GM13977 (cell line): ENCODE results near the gene TSHZ2.
"Not testable (repeated sequence)": the region's sequence is repeated elsewhere in the genome, so short reads cannot be mapped to it uniquely, and the experiment has no call there.

ENCODE experiments used
- DNase-seq: peaks from one replicate; pipeline ENCODE4 v3.0.0; 2012; ENCODE audit warnings: low spot score
- CTCF ChIP-seq: IDR thresholded peaks from 2 replicates; pipeline ENCODE4 v1.5.1; 2012; ENCODE audit warnings: mild to moderate bottlenecking, control low read depth; ENCODE audit not compliant: insufficient read depth; ENCODE audit errors: extremely low read depth, missing control alignments
- in situ Hi-C: fragments of 300-500 bp; cut with MboI; formaldehyde crosslinking; loops from one replicate; pipeline ENCODE4 v1.12.0; 2022; ENCODE audit warnings: low sequenced_read_pairs, low pct_unique_long_range_greater_than_20kb, mixed read lengths, inconsistent platforms; ENCODE audit not compliant: unreplicated experiment

TSHZ2 gene

GRCh38 chr20:53319200-53319599, 347.0 kb downstream of the TSHZ2 start:
- in situ Hi-C loops: no loop called here
- no peak for DNase-seq
- no peak for TF ChIP-seq CTCF

- in situ Hi-C loops: no loop called here
- DNase-seq: no peak
- no peak for TF ChIP-seq CTCF
Measured at GRCh38 chr20:53319716-53320115, 347.6 kb downstream of the TSHZ2 start.

- in situ Hi-C loops: no loop called here
- TF ChIP-seq CTCF: no peak
- no peak for DNase-seq
Measured at GRCh38 chr20:53320701-53321100, 348.5 kb downstream of the TSHZ2 start.

GRCh38 chr20:53321596-53321995, 349.4 kb downstream of the TSHZ2 start:
- no peak for DNase-seq
- in situ Hi-C loops: no loop called here
- TF ChIP-seq CTCF: no peak

GRCh38 chr20:53322651-53323050, 350.5 kb downstream of the TSHZ2 start:
- TF ChIP-seq CTCF: no peak
- no peak for DNase-seq
- in situ Hi-C loops: no loop called here

- in situ Hi-C loops, DNase-seq: not testable (repeated sequence)
Measured at GRCh38 chr20:53323460-53323859, 351.3 kb downstream of the TSHZ2 start.

GRCh38 chr20:53324816-53325215, 352.7 kb downstream of the TSHZ2 start:
- in situ Hi-C loops: no loop called here
- TF ChIP-seq CTCF: no peak
- no peak for DNase-seq

- no peak for TF ChIP-seq CTCF
- no peak for DNase-seq
- in situ Hi-C loops: no loop called here
Measured at GRCh38 chr20:53328961-53329360, 356.8 kb downstream of the TSHZ2 start.
